HFF-Myc (cell line): ENCODE measurements around the gene TREML1.

Source experiments
- DNase-seq: peaks from one replicate; pipeline ENCODE4 v3.0.0-alpha.2; 2011; ENCODE audit warnings: low read depth; ENCODE audit errors: extremely low read depth
- H3K4me3 ChIP-seq: replicated peaks from 2 replicates; pipeline ENCODE4 v1.5.1; 2011; ENCODE audit warnings: low read depth, mild to moderate bottlenecking, control low read depth, low read length
- CTCF ChIP-seq: IDR thresholded peaks from 2 replicates; pipeline ENCODE4 v1.5.1; 2012; ENCODE audit warnings: mild to moderate bottlenecking, low read depth, low read length, control low read depth; ENCODE audit errors: missing control alignments

The TREML1 gene, protein sequence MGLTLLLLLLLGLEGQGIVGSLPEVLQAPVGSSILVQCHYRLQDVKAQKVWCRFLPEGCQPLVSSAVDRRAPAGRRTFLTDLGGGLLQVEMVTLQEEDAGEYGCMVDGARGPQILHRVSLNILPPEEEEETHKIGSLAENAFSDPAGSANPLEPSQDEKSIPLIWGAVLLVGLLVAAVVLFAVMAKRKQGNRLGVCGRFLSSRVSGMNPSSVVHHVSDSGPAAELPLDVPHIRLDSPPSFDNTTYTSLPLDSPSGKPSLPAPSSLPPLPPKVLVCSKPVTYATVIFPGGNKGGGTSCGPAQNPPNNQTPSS

GRCh38 chr6:41153992-41154625, at the start of gene TREML1:
Gene TREML1, minus strand, starts transcription at chr6:41154347. Its CDS starts 59 bp downstream, at chr6:41154288.
- no peak for DNase-seq
- no peak within 1 kb of the TSS for H3K4me3 ChIP-seq
- TF ChIP-seq CTCF: no peak

DNA sequence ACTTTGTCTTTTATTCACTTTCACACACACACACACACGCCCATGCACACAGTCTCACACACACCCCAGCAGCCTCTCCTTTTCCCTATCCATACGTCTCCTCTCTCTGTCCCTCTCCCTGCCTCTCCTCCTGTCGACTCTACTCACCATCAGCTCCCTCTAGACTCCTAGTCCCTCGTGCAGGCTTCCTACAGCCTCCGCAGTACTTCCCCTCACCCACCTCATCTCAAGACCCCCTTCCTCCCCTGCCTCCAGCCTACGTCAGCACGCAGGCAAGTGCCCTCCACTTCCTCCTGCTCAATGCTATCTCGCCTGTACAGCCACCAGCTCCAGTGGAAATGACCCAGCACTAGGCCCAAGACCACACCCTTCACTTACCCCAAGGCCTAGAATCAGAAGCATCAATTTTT, 47.6 kb upstream of the TREML1 start:
- TF ChIP-seq CTCF: no peak
- H3K4me3 ChIP-seq: no peak overlapping the region
- no peak for DNase-seq

- no peak for DNase-seq
- H3K4me3 ChIP-seq: no peak within 1 kb of the TSS
- TF ChIP-seq CTCF: no peak
Measured at GRCh38 chr6:41200901-41201763, 47.0 kb upstream of the TREML1 start, which contains the start of gene TREML2. Gene TREML2, minus strand, starts transcription at chr6:41201149. Its CDS starts 141 bp downstream, at chr6:41201008.

DNA sequence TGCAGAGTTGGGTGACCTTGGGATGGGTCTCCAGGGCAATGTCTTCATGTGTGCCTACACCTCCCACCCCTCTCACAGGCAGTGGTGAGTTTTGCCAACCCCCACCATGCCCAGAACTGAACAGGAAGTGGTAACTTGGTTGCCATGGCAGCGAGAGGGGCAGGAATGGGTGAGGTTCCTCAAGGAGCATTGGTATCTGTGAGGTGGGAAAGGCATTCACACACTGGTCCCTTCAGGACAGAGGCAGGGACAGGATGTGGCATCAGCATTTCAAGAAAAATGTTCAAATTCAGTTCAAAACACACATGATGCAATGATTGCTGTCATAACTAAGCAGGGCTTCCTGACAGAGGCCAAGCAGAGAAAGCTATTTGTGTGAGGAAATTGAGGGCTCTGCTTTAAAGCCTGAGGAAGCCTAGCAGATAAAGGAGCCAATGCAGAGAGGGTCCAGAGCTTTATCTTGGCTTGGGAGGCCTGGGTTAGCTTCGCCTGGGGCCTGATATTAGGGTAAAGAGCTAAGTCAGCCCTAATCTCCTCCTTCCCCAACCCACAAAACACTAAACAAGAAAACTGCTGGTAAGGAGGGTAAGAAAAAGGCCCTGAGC, 46.3 kb upstream of the TREML1 start:
- no peak overlapping the region for H3K4me3 ChIP-seq
- DNase-seq: no peak
- TF ChIP-seq CTCF: no peak

DNA sequence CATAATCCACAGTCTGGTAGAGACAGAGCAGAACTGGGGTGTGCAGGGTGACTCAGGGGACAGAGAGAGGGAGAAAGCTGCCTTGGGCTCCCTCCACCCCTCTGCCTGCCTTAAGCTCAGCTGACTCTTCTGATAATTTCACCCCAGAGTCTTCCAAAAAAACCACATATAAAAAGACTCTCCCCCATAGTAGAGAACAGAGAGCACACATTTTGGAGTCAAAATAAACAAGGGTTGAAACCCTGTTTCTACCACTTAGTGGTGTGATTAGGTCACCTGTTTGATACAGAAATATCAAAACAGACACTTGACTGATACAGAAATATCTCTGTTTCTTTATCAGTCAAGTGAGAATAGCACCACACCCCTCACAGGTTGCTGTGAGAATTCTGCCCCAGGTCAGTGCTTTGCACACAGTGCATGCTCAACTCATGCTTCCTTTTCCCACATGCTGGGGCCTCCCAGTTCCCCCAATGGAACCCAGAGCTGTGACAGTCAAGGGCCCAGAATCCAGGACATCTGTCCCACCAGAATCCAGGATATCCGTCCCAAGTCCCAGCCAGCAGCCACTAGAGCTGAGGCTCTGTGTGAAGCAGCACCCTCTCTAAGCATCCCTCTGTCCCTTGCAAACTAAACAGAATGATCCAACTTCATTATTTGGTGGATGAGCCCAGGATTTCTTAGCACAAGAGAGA, 45.6 kb upstream of the TREML1 start:
- H3K4me3 ChIP-seq: no peak overlapping the region
- TF ChIP-seq CTCF: no peak
- no peak for DNase-seq

- TF ChIP-seq CTCF: no peak
- H3K4me3 ChIP-seq: no peak overlapping the region
- DNase-seq: no peak
Measured at GRCh38 chr6:41197234-41197633, 43.1 kb upstream of the TREML1 start.
